Left ventricle myocardium inferior (tissue), 1 donor: ENCODE results near the gene FANCD2. TPM values are rescaled to one million over a fixed set of nuclear protein-coding genes. Genes with fewer than 3 reads are reported as not detected.

Experiments
- DNase-seq: peaks from one replicate; pipeline ENCODE4 v3.0.0-alpha.2; 2020
- H3K27ac ChIP-seq: fragments of 200-600 bp; replicated peaks from 2 replicates; pipeline ENCODE4 v1.8.0; 2021
- H3K27me3 ChIP-seq: fragments of 200-600 bp; 2 replicates; pipeline ENCODE4 v1.8.0; 2021; ENCODE audit warnings: low read depth
- H3K36me3 ChIP-seq: fragments of 200-600 bp; 2 replicates; pipeline ENCODE4 v1.8.0; 2021
- H3K4me1 ChIP-seq: fragments of 200-600 bp; 2 replicates; pipeline ENCODE4 v1.8.0; 2021
- H3K4me3 ChIP-seq: fragments of 200-600 bp; 2 replicates; pipeline ENCODE4 v1.8.0; 2021; ENCODE audit warnings: mild to moderate bottlenecking, moderate library complexity
- H3K9me3 ChIP-seq: fragments of 200-600 bp; replicated peaks from 2 replicates; pipeline ENCODE4 v1.8.0; 2021
- intact Hi-C: fragments of 100-400 bp; cut with micrococcal nuclease; formaldehyde crosslinking; loops from one replicate; pipeline ENCODE4 v1.11.0; 2022
- total RNA-seq: library from RNA; stranded (reverse); fragmentation: NEBNext Ultra II Directional; extraction: Animal tissue kit (Norgen Biotek cat#: 25700); gene quantifications from one replicate; pipeline ENCODE4 v1.2.1, GENCODE V29; 2021
- TF ChIP-seq, protein P1 (sequence below): fragments of 200-600 bp; IDR thresholded peaks from 2 replicates; pipeline ENCODE4 v1.8.0; 2021; ENCODE audit warnings: antibody characterized with exemption, mild to moderate bottlenecking, borderline replicate concordance
- donor health status: DM: no; HTN: yes; CAD: no; lungs with severe emphysema.

Gene FANCD2
- total RNA-seq, 1 donor from 2014 or later: 0.77 TPM

DNA sequence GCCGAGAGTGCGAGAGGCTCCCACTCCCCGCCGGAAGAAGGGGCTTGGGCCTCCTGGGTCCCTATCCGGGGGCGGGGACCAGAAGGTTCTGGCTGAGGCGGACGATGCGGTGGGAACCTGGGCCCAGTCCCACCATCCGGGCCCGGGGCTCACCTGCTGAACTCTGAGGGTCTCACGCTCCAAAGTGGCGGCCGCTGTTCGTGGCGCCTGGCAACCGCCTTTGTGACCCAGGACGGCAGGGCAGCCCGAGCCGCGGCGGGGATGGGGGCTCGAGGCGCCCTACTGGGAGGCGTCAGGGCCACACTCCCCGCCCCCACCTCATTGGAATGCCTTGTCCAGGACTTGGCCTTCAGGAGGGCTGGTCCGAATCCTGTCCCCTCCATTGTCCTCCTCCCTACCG, 81.9 kb downstream of the FANCD2 start, which contains the start of gene FANCD2OS:
Gene FANCD2OS, minus strand, starts transcription at position 165 of the 400 bp plus-strand sequence. CDS start 3,481 bp downstream, outside the sequence.
- Histone ChIP-seq H3K4me1 (no peaks in the 10 kb centered on the region), H3K9me3 (no peaks in the 10 kb centered on the region), H3K4me3 (no peak within 1 kb of the TSS), H3K36me3 (no peaks in the 10 kb centered on the region), H3K27ac (no peak within 1 kb of the TSS), H3K27me3 (peaks cover 17% of the 10 kb centered on the region)
- DNase-seq: no peak
- TF ChIP-seq, protein P1, sequence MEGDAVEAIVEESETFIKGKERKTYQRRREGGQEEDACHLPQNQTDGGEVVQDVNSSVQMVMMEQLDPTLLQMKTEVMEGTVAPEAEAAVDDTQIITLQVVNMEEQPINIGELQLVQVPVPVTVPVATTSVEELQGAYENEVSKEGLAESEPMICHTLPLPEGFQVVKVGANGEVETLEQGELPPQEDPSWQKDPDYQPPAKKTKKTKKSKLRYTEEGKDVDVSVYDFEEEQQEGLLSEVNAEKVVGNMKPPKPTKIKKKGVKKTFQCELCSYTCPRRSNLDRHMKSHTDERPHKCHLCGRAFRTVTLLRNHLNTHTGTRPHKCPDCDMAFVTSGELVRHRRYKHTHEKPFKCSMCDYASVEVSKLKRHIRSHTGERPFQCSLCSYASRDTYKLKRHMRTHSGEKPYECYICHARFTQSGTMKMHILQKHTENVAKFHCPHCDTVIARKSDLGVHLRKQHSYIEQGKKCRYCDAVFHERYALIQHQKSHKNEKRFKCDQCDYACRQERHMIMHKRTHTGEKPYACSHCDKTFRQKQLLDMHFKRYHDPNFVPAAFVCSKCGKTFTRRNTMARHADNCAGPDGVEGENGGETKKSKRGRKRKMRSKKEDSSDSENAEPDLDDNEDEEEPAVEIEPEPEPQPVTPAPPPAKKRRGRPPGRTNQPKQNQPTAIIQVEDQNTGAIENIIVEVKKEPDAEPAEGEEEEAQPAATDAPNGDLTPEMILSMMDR: no peak
- intact Hi-C loops: no loop called here

DNA sequence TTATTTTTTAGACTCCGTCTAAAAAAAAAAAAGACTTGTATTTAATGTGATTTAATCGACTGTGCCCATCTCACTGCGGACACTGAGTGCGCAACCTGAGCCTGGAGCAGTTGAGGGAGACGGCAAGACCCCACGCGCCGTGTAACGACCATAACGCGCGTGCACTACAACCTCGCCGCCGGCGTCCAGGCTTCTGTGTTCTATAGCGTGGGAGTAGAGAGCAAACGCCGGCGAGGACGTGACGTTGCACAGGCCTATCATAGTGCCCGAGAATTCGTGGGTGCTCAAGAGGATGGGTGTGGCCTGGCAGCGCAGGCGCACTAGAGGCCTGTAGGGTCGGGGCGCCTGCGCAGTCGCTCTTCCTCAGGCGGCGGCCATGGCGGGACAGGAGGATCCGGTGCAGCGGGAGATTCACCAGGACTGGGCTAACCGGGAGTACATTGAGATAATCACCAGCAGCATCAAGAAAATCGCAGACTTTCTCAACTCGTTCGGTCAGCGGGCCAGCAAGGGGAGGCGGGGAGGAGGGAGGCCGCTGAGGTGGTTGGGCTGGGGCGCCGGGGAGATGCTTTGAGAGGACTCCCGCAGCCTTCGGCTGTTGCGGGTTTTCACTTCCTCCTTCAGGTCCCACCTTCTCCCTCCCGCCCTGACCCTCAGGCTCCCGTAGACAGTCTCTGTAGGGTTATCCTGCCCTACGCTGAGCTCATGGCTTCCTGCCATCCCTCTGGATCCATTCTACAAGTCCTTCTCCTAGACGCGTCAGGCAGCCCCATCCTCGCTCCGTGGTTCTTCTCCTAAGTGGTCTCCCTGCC, 89.3 kb downstream of the FANCD2 start, which contains the start of gene BRK1:
Gene BRK1, plus strand, starts transcription at position 350 of the 812 bp plus-strand sequence. Its CDS starts 27 bp downstream, at position 377.
- H3K9me3 ChIP-seq: no peaks in the 10 kb centered on the region
- DNase-seq: peak; percentile 95
- H3K27ac ChIP-seq: peak within 1 kb of the TSS; percentile 91
- H3K4me3 ChIP-seq: peak within 1 kb of the TSS; percentile 99
- peaks cover 53% of the 10 kb centered on the region for H3K4me1 ChIP-seq
- intact Hi-C loops: no loop called here
- peaks cover 12% of the 10 kb centered on the region for H3K36me3 ChIP-seq
- H3K27me3 ChIP-seq: no peaks in the 10 kb centered on the region
- TF ChIP-seq, protein P1: no peak

DNA sequence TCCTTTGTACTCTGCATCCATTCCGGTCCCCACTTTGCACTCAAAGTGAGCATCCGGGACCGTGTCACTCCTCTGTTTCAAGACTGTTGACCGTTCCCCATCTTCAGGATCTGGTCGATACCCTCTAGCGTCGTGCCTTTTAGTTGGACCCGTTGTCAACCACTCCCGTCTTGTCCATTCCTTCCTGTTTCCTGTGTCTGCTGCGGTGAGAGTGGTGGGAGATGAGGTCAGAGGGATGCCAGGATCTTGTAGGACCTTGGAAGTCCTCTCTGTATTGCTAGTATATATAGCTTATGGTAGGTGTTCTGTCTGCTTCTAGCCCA, 89.9 kb downstream of the FANCD2 start:
- TF ChIP-seq, protein P1: no peak
- Histone ChIP-seq H3K36me3 (peaks cover 17% of the 10 kb centered on the region), H3K27ac (peak overlapping the region; percentile 91), H3K4me1 (peaks cover 53% of the 10 kb centered on the region), H3K4me3 (peak overlapping the region; percentile 99), H3K27me3 (no peaks in the 10 kb centered on the region), H3K9me3 (no peaks in the 10 kb centered on the region)
- DNase-seq: no peak
- intact Hi-C loops: no loop called here

DNA sequence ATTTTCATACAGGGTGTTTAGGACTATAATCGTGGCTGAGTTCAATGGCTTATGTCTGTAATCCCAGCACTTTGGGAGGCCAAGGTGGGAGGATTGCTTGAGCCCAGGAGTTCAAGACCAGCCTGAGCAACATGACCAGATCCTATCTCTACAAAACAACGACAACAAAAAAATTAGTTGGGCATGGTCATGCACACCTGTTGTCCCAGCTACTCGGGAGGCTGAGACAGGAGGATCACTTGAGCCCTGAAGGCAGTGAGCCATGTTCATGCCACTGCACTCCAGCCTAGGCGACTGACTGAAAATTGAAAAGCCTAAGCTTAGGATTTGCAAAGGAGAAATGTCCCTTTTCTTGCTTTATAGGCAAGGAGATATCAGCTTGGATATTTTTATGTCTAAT, 90.7 kb downstream of the FANCD2 start:
- Histone ChIP-seq H3K27me3 (no peaks in the 10 kb centered on the region), H3K27ac (no peak overlapping the region), H3K4me3 (peak overlapping the region; percentile 99), H3K36me3 (peaks cover 23% of the 10 kb centered on the region), H3K4me1 (peaks cover 53% of the 10 kb centered on the region), H3K9me3 (no peaks in the 10 kb centered on the region)
- DNase-seq: no peak
- TF ChIP-seq, protein P1: no peak
- intact Hi-C loops: no loop called here

DNA sequence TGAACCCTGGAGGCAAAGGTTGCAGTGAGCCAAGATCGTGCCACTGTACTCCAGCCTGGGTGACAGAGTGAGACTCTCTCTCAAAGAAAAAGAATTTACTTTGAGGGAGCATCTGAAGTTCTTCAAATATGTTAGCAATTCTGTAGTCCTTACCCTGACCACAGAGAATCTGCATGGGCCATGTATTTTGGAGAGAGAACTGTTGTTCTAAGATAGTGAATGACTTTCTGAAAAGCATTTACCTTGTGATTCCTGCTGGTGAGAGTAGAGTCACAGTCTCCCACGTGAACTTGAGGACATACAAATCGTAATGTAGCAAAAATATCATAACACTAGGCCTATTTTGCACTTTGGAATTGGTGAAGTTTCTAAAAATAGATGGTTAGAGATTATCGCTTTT, 93.1 kb downstream of the FANCD2 start:
- peaks cover 53% of the 10 kb centered on the region for H3K4me1 ChIP-seq
- H3K27me3 ChIP-seq: no peaks in the 10 kb centered on the region
- no peaks in the 10 kb centered on the region for H3K9me3 ChIP-seq
- intact Hi-C loops: no loop called here
- TF ChIP-seq, protein P1: no peak
- H3K4me3 ChIP-seq: no peak overlapping the region
- no peak for DNase-seq
- peaks cover 28% of the 10 kb centered on the region for H3K36me3 ChIP-seq
- peak overlapping the region; percentile 11 for H3K27ac ChIP-seq
